ENCODE data around the gene PSMB1.
"Not testable (repeated sequence)": the region's sequence is repeated elsewhere in the genome, so short reads cannot be mapped to it uniquely, and the experiment has no call there.

Gene PSMB1

DNA sequence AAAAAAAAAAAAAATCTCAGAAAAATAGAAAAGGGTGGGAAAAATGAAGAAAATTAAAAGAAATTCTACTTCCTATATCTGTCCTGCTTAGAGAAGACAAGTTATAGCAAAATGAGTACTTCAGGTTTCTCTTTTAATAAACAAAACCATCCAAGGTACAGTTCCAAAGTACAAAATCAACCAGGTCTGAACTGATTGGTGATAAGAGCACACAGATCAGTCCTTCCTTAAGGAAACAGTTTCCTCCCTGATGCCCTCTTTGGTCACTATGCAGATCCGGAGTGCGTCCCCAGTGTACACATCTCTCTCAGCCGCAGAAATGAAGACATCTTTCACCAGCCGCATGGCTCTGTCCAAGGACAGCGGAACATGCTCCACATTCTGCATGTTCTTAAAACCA lies 18.1 kb downstream of the PSMB1 start:
- DNase-seq (ENCODE audit: low spot score) = no peak

GRCh38 chr6:170533792-170534191 lies 19.3 kb downstream of the PSMB1 start:
- no peak for DNase-seq (ENCODE audit: low spot score)

GRCh38 chr6:170532867-170533488 lies 20.1 kb downstream of the PSMB1 start:
- no peak for DNase-seq (ENCODE audit: low spot score)

- peak; percentile 73 for DNase-seq (ENCODE audit: low spot score)
Observed at GRCh38 chr6:170529839-170530469, 23.2 kb downstream of the PSMB1 start.

DNA sequence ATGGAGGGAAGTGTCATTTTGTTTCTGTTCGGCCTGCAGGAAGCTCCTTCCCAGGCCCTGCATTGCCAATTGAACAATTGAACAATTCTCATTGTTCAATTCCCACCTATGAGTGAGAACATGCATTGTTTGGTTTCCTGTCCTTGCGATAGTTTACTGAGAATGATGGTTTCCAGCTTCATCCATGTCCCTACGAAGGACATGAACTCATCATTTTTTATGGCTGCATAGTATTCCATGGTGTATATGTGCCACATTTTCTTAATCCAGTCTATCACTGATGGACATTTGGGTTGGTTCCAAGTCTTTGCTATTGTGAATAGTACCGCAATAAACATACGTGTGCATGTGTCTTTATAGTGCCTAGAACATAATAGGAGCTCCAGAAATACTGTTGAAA lies 25.1 kb downstream of the PSMB1 start:
- not testable (repeated sequence) for DNase-seq (ENCODE audit: low spot score)

DNA sequence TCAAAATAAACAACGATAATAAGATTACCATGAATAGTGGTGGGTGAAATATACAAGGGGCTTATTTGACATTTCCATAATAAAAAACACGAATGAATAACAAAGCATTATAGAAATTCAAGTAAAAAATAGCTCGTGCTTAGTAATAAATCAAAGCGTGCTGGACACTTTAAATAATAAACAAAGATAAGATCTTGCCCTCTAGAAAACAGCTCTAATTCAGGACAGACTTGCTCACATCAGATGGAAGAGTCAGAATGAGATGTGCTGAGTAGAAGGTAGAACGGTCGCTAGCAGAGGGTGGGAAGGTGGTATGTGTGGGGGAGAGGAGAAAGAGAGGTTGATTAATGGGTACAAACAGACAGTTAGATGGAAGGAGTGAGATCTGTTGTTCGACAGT lies 27.3 kb downstream of the PSMB1 start:
- no peak for DNase-seq (ENCODE audit: low spot score)

- DNase-seq (ENCODE audit: low spot score) = no peak
Observed at GRCh38 chr6:170524172-170524502, 29.0 kb downstream of the PSMB1 start.

GRCh38 chr6:170523256-170524171 lies 29.6 kb downstream of the PSMB1 start:
- no peak for DNase-seq (ENCODE audit: low spot score)

DNA sequence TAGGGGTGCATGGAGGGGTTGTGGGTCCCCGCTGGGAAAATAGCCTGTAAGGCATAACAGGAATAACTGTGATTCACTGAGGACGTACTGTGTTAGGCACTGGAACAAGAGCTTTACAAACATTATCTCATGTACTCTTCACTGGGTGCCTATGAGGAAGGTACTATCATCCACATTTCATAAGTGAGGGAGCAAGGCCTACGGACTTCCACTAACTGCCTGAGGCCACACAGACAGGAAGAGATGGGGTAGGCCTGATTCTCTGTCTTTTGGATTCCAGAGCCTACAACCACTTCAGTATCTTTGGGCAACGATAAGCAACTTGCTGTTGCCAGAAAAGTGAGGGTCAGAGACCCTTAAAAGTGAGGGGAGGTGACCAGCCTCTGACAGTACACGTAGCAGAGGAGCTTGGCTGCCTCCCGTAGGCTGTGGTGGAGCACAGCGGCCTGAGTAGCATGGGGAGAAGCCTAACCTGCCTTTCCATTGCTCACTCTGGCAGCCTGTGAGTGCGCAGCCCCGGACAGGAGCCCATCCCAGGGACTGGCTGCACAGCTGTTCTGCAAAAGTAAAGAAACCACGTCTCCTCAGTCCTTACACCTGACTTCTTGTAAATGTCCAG lies 30.4 kb downstream of the PSMB1 start:
- DNase-seq (ENCODE audit: low spot score) = no peak

- peak; percentile 14 for DNase-seq (ENCODE audit: low spot score)
Observed at GRCh38 chr6:170516783-170517616, 36.1 kb downstream of the PSMB1 start.

GRCh38 chr6:170514908-170515307 lies 38.2 kb downstream of the PSMB1 start:
- no peak for DNase-seq (ENCODE audit: low spot score)

- DNase-seq (ENCODE audit: low spot score) = no peak
Observed at GRCh38 chr6:170512249-170512648, 40.9 kb downstream of the PSMB1 start.

- no peak for DNase-seq (ENCODE audit: low spot score)
Observed at GRCh38 chr6:170510631-170511030, 42.5 kb downstream of the PSMB1 start.

DNA sequence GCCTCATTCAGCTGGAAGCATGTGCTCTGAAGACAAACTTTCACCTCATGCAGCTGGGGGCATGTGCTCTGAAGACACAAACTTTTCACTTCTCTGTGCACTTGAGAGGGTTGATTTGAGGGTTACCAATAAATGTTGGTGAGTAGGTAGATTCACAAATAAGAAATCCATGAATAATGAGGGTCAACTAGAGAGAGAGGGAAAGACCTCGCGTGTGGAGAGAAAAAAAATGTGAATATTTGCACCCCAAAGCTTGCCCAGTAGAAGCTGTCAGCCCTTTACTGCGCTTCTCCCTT lies 43.4 kb downstream of the PSMB1 start:
- no peak for DNase-seq (ENCODE audit: low spot score)

DNA sequence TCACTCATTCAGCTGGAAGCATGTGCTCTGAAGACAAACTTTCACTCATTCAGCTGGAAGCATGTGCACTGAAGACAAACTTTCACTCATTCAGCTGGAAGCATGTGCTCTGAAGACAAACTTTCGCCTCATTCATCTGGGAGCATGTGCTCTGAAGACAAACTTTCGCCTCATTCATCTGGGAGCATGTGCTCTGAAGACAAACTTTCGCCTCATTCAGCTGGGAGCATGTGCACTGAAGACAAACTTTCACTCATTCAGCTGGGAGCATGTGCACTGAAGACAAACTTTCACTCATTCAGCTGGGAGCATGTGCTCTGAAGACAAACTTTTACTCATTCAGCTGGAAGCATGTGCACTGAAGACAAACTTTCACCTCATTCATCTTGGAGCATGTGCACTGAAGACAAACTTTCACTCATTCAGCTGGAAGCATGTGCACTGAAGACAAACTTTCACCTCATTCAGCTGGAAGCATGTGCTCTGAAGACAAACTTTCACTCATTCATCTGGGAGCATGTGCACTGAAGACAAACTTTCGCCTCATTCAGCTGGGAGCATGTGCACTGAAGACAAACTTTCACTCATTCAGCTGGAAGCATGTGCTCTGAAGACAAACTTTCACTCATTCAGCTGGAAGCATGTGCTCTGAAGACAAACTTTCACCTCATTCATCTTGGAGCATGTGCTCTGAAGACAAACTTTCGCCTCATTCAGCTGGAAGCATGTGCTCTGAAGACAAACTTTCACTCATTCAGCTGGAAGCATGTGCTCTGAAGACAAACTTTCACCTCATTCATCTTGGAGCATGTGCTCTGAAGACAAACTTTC lies 44.0 kb downstream of the PSMB1 start:
- DNase-seq (ENCODE audit: low spot score) = not testable (repeated sequence)

- DNase-seq (ENCODE audit: low spot score) = not testable (repeated sequence)
Observed at GRCh38 chr6:170508275-170508674, 44.8 kb downstream of the PSMB1 start.

GRCh38 chr6:170507728-170508127 lies 45.4 kb downstream of the PSMB1 start:
- DNase-seq (ENCODE audit: low spot score) = not testable (repeated sequence)

GRCh38 chr6:170506446-170506845 lies 46.7 kb downstream of the PSMB1 start:
- DNase-seq (ENCODE audit: low spot score) = no peak

DNA sequence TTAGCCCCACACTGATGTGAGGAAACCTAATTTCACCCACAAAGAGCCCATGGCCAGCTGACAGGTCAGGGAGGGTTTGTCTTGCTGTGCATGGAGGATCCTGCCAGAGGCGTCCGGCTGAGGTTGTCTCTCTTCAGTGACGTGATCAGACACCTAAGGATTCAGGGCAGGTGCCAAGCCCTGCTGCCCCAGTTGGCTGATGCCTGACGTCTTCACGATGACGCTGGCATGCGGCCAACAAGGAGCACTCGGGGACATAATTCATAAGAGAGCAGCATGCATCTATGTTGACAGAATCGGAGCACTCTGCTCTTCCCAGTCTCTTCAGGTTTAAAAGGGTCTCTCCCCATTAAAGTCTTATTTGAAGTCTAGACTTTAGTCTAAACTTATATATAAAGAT lies 47.8 kb downstream of the PSMB1 start:
- no peak for DNase-seq (ENCODE audit: low spot score)

- DNase-seq (ENCODE audit: low spot score) = no peak
Observed at GRCh38 chr6:170504479-170504878, 48.6 kb downstream of the PSMB1 start.

DNA sequence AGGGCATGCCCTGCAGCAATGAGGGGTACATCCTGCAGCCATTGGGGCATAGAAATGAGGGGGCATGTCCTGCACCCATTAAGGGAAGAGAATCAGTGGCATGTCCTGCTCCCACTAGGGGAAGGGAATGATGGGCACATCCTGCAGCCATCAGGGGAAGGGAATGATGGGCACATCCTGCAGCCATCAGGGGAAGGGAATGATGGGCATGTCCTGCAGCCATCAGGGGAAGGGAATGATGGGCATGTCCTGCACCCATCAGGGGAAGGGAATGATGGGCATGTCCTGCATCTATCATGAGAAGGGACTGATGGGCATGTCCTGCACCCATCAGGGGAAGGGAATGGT lies 49.7 kb downstream of the PSMB1 start:
- no peak for DNase-seq (ENCODE audit: low spot score)

Data from germinal center (tissue), 1 donor.